Spleen (tissue), 13 donors: ENCODE data around the gene KCNE3. TPM values are rescaled to one million over a fixed set of nuclear protein-coding genes. Genes with fewer than 3 reads are reported as not detected.

ENCODE experiments used
- DNase-seq: peaks from one replicate; pipeline ENCODE4 v3.0.0-alpha.2; 2020
- H3K27ac ChIP-seq, 8 donors: fragments of 200-600 bp; sonication (generic) in 7 of 8; 1 replicate in 4 of 8; 2 replicates in 4 of 8; pipeline versions ENCODE4 v1.5.0 to v1.8.0; 2016 to 2021; ENCODE audit warnings: inconsistent platforms in 4 of 8, mild to moderate bottlenecking in 4 of 8, moderate library complexity in 1 of 8
- H3K27me3 ChIP-seq, 7 donors: fragments of 200-600 bp; sonication (generic) in 6 of 7; replicated peaks in 1 of 7; 1 replicate in 4 of 7; 2 replicates in 3 of 7; pipeline versions ENCODE4 v1.5.0 to v1.8.0; 2016 to 2021; ENCODE audit warnings: inconsistent platforms in 3 of 7, mild to moderate bottlenecking in 1 of 7
- H3K36me3 ChIP-seq, 6 donors: fragments of 200-600 bp; sonication (generic) in 5 of 6; 1 replicate in 4 of 6; 2 replicates in 2 of 6; pipeline versions ENCODE4 v1.5.0 to v1.8.0; 2016 to 2021; ENCODE audit warnings: inconsistent platforms in 2 of 6
- H3K4me1 ChIP-seq, 6 donors: fragments of 200-600 bp; sonication (generic) in 5 of 6; 1 replicate in 3 of 6; 2 replicates in 3 of 6; pipeline versions ENCODE4 v1.5.0 to v1.8.0; 2016 to 2021; ENCODE audit warnings: inconsistent platforms in 3 of 6
- H3K4me3 ChIP-seq, 8 donors: fragments of 200-600 bp; sonication (generic) in 7 of 8; 1 replicate in 4 of 8; 2 replicates in 4 of 8; pipeline versions ENCODE4 v1.5.0 to v1.8.0; 2016 to 2021; ENCODE audit warnings: inconsistent platforms in 4 of 8, mild to moderate bottlenecking in 4 of 8, moderate library complexity in 2 of 8
- H3K9me3 ChIP-seq, 8 donors: fragments of 200-600 bp; sonication (generic) in 7 of 8; 1 replicate in 4 of 8; 2 replicates in 4 of 8; pipeline versions ENCODE4 v1.5.0 to v1.8.0; 2016 to 2021; ENCODE audit warnings: inconsistent platforms in 4 of 8
- POLR2A ChIP-seq, 3 donors: fragments of 450-650 bp; IDR thresholded peaks; one replicate each; pipeline ENCODE4 v1.5.1; 2017; ENCODE audit warnings: antibody characterized with exemption in 3 of 3, mild to moderate bottlenecking in 1 of 3
- POLR2AphosphoS5 ChIP-seq, 3 donors: sonication (generic); formaldehyde crosslinking; IDR thresholded peaks; one replicate each; pipeline ENCODE4 v1.5.1; 2017; ENCODE audit warnings: antibody characterized with exemption in 3 of 3
- WGBS, 5 donors: extraction: QIAGEN DNeasy Blood & Tissue Kit in 3 of 5; methylation state at CpG; one replicate each; pipeline versions ENCODE4 v1.1.5 to v1.1.7; 2013 to 2018; 5-methylcytosine and 5-hydroxymethylcytosine counted together
- intact Hi-C: fragments of 100-400 bp; cut with DNase I; formaldehyde crosslinking; loops from one replicate; pipeline ENCODE4 v1.15.0; 2023; ENCODE audit warnings: low total_unique reads
- long read RNA-seq, 2 donors: transcript quantifications; one replicate each; lab custom pipeline, GENCODE V29; 2026
- polyA plus RNA-seq, 3 donors: library from polyadenylated mRNA; stranded (reverse); fragments of 200-250 nt; gene quantifications; one replicate each; pipeline ENCODE4 v1.2.1, GENCODE V29; 2013
- total RNA-seq, 7 donors: library from RNA; depleted of rRNA in 3 of 7; stranded (reverse); fragments of >200 nt in 3 of 7; fragmentation: NEBNext Ultra II Directional in 4 of 7; extraction: Animal tissue kit (Norgen Biotek cat#: 25700) in 4 of 7; gene quantifications; one replicate each; pipeline versions ENCODE4 v1.1.0 to v1.2.1, GENCODE V29; 2016 to 2021
- TF ChIP-seq, protein P1 (sequence below), 11 experiments: fragments of 200-600 bp in 7 of 11; fragments of 450-650 bp in 4 of 11; sonication (generic) in 4 of 11; IDR thresholded peaks in 8 of 11; conservative IDR thresholded peaks in 3 of 11; 1 replicate in 7 of 11; 2 replicates in 4 of 11; pipeline versions ENCODE4 v1.4.0 to v1.8.0; 2016 to 2021; ENCODE audit warnings: antibody characterized with exemption in 11 of 11, inconsistent platforms in 4 of 11, mild to moderate bottlenecking in 1 of 11
- donor health status: healthy with polysubstance abuse.
- donor health status: DM: no; HTN: no; CAD: no; lungs with moderate emphysema.
- donor health status: DM: no; HTN: no; CAD: no.
- donor health status: Bipolar disorder and iron deficiency.
- donor health status: healthy.
- donor health status: DM: no; HTN: no; CAD: no.
- donor health status: DM: yes; HTN: yes; CAD: no.

KCNE3 gene, protein sequence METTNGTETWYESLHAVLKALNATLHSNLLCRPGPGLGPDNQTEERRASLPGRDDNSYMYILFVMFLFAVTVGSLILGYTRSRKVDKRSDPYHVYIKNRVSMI
- total RNA-seq (10 to 100 TPM; 19.3 to 61.8 (median 27.0) TPM), polyA plus RNA-seq (1 to 10 TPM; 4.2 to 9.6 (median 5.1) TPM)
- long read RNA-seq, donor 1, transcript KCNE3-202 (2 exons, 935 nt) = major isoform, 7 of 9 reads
- long read RNA-seq, donor 1, partial matches to known transcripts = 0 of 9 reads
- long read RNA-seq, donor 1, other reads (novel, unspliced or antisense) = 0 of 9 reads
- long read RNA-seq, donor 2, partial matches to known transcripts = 0 of 5 reads
- long read RNA-seq, donor 2, other reads (novel, unspliced or antisense) = 0 of 5 reads

DNA sequence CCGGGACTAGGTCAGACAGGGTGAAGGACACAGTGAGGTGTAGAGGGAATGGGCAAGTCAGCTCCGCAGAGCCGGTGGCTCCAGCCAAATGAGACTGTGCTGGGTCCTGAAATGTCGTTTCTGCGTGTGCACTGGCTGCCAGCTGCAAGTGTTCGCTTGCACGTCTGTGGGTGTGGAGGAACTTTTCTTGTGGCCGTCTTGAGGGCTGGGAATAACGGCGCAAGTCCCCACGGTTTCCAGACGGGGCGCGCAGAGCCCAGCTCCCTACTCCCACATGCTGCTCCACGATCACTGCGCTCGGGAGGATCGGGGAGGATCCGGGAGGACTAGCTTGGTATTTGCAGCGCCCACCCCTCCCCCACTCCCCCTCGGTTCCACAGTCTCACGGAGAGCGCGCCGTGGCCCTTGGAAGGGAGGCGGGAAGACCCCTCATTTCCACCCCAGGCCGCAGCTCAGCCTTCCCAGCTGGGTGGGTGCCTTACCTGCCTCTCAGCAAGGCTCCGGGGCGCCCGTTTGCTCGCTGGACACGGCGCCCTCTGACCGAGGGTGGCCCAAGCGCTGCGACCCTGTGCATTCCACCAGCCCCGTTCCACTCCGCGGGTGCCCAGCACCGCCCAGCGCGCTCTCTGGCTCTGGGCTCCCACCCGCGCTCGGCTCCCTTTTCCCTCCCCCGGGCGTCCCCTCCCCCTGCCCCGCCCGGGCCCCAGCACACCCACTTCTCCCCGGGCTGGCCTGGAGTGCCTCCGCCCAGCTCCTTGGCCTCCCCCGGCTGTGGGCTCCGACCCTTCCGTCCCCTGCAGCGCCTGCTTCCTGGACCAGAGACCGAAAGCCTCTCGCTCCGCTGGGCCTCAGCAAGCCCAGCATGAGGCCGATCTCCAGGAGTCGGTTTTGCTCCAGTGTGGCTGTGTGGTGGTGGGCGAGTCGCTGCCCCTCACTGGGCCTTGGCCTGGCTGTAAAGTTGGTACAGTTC lies at the start of gene KCNE3:
KCNE3 (minus strand) TSS at position 634 of the 970 bp plus-strand sequence. CDS start 9,986 bp downstream, outside the sequence.
- Histone ChIP-seq H3K27ac (peak within 1 kb of the TSS; percentile 35 to 86 (median 72)), H3K36me3 (no peaks in the 10 kb centered on the region)
- peak; percentile 83 for DNase-seq

DNA sequence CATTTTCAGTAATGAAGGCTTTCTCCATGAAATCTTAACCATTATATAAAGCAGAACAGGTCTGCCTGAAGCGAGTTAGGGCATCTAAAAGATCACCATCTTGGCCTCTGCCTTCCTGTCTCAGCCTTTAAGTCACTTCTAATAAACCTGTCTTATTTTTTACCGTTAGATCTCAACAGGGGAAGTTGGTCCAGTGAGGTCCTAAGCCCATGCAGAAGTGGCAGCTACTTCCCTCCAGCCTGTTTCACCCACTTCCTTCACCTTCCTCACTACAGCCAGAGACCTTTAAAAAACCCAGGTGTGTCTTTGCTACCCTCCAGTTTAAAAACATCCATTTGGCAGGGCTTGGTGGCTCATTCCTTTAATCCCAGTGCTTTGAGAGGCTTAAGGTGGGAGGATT lies 40.2 kb upstream of the KCNE3 start:
- DNase-seq = no peak
- intact Hi-C loops = no loop called here
- Histone ChIP-seq H3K4me1 (no peaks in the 10 kb centered on the region), H3K27me3 (peaks cover 0 to 3% (median 0%) of the 10 kb centered on the region in 7 donors), H3K4me3 (no peak overlapping the region), H3K9me3 (peaks cover 0 to 10% (median 5%) of the 10 kb centered on the region in 8 donors), H3K27ac (no peak overlapping the region), H3K36me3 (no peaks in the 10 kb centered on the region)
- TF ChIP-seq, protein P1, sequence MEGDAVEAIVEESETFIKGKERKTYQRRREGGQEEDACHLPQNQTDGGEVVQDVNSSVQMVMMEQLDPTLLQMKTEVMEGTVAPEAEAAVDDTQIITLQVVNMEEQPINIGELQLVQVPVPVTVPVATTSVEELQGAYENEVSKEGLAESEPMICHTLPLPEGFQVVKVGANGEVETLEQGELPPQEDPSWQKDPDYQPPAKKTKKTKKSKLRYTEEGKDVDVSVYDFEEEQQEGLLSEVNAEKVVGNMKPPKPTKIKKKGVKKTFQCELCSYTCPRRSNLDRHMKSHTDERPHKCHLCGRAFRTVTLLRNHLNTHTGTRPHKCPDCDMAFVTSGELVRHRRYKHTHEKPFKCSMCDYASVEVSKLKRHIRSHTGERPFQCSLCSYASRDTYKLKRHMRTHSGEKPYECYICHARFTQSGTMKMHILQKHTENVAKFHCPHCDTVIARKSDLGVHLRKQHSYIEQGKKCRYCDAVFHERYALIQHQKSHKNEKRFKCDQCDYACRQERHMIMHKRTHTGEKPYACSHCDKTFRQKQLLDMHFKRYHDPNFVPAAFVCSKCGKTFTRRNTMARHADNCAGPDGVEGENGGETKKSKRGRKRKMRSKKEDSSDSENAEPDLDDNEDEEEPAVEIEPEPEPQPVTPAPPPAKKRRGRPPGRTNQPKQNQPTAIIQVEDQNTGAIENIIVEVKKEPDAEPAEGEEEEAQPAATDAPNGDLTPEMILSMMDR (IDR thresholded peaks at IDR 0.05 in 8 of 11, conservative IDR thresholded peaks at IDR 0.05 in 3 of 11) = no peak
- no peak for TF ChIP-seq POLR2A (IDR thresholded peaks at IDR 0.05)
- TF ChIP-seq POLR2AphosphoS5 (IDR thresholded peaks at IDR 0.05) = no peak
- 33 to 52% (median 38%) methylated on average over 2 of the region's 2 CpGs for WGBS, 5 donors

More for the DNA sequence above, at the start of gene KCNE3:
- 8 to 11% (median 8%) methylated on average over 52 to 62 of the region's 62 CpGs for WGBS, 5 donors
- H3K4me1 ChIP-seq = peaks cover 6 to 54% (median 26%) of the 10 kb centered on the region in 6 donors
- intact Hi-C loops = no loop called here
- peak within 1 kb of the TSS; percentile 39 to 71 (median 45) for H3K4me3 ChIP-seq
- TF ChIP-seq POLR2AphosphoS5 (IDR thresholded peaks at IDR 0.05) (peak in 2 of 3 donors; percentile 51 to 60), POLR2A (IDR thresholded peaks at IDR 0.05) (no peak)
- no peaks in the 10 kb centered on the region for H3K9me3 ChIP-seq
- peaks cover 0 to 25% (median 0%) of the 10 kb centered on the region in 7 donors for H3K27me3 ChIP-seq

DNA sequence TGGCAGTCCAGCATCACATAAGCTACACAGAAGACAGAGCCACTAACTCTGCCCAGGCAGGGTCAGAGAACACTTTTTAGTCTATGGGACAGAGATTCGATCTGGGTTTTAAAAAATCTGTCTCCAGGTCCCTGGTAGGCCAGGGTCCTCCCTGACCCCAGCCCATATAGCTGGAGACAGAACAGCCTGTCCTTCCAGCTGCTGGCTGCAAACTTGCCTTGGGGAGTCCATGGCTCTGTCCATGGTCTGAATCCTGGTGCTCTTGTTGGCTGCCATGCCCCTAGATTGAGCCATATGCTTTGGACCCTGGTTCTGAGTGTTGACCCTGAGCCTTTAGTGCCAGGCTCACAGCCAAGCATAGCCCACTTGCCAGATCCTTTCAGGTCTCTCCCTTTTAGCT lies 39.5 kb upstream of the KCNE3 start:
- H3K4me1 ChIP-seq = no peaks in the 10 kb centered on the region
- peaks cover 0 to 3% (median 0%) of the 10 kb centered on the region in 7 donors for H3K27me3 ChIP-seq
- H3K36me3 ChIP-seq = no peaks in the 10 kb centered on the region
- TF ChIP-seq, protein P1 (IDR thresholded peaks at IDR 0.05 in 8 of 11, conservative IDR thresholded peaks at IDR 0.05 in 3 of 11) = no peak
- TF ChIP-seq POLR2AphosphoS5 (IDR thresholded peaks at IDR 0.05) (no peak), POLR2A (IDR thresholded peaks at IDR 0.05) (no peak)
- WGBS, 5 donors = 77 to 92% (median 84%) methylated on average over 1 of the region's 1 CpG; no CpG with 5 or more reads in 1 of the 5 donors
- no peak overlapping the region for H3K27ac ChIP-seq
- no peak overlapping the region for H3K4me3 ChIP-seq
- no peak for DNase-seq
- intact Hi-C loops = no loop called here
- peaks cover 0 to 16% (median 12%) of the 10 kb centered on the region in 8 donors for H3K9me3 ChIP-seq

DNA sequence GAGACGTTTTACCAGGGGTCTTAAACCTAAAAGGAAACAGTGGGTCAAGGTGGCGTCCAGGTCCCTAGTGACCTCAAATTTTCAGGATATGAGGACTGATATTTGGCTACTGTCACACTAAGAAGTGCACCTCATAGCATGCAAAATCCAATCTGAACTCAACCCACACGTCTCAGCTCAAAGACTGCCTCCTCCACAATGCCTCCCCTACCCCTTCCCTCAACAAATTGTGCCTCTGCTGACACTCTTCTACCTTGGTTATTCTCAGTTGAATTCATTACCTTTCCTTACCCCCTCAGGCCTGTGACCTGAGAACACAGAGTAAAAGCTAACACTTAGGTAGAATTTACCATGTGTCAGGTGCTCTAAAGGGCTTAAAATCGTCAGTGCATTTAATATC lies 38.6 kb upstream of the KCNE3 start:
- DNase-seq = no peak
- H3K36me3 ChIP-seq = no peaks in the 10 kb centered on the region
- TF ChIP-seq, protein P1 (IDR thresholded peaks at IDR 0.05 in 8 of 11, conservative IDR thresholded peaks at IDR 0.05 in 3 of 11) = no peak
- TF ChIP-seq POLR2A (IDR thresholded peaks at IDR 0.05) = no peak
- TF ChIP-seq POLR2AphosphoS5 (IDR thresholded peaks at IDR 0.05) = no peak
- H3K4me3 ChIP-seq = no peak overlapping the region
- peaks cover 0 to 18% (median 13%) of the 10 kb centered on the region in 8 donors for H3K9me3 ChIP-seq
- no peak overlapping the region for H3K27ac ChIP-seq
- intact Hi-C loops = no loop called here
- H3K27me3 ChIP-seq = no peaks in the 10 kb centered on the region
- WGBS, 5 donors = 77 to 88% (median 84%) methylated on average over 4 of the region's 4 CpGs
- no peaks in the 10 kb centered on the region for H3K4me1 ChIP-seq
